WTC11 (cell line): ENCODE data around the gene PROP1. TPM values are rescaled to one million over a fixed set of nuclear protein-coding genes. Genes with fewer than 3 reads are reported as not detected.

Source experiments
- ATAC-seq: fragments of 200-7000 bp; cut with Tn5 transposase; 2 replicates; pipeline ENCODE4 v1.10.0; 2021; ENCODE audit warnings: mild to moderate bottlenecking, moderate library complexity
- CTCF ChIA-PET: fragments of 300-600 bp; sonication (Branson Sonifier 250); formaldehyde crosslinking; loops from one replicate; lab custom pipeline; 2021; ENCODE audit warnings: antibody characterized with exemption; lab: Charles Lee
- POLR2A ChIA-PET: fragments of 350-600 bp; sonication (Branson Sonifier 250); formaldehyde crosslinking; loops from one replicate; lab custom pipeline; 2021; ENCODE audit warnings: antibody characterized with exemption; lab: Charles Lee
- DNase-seq: peaks from one replicate; pipeline ENCODE4 v3.0.0; 2021; ENCODE audit warnings: low spot score
- H3K27ac Mint-ChIP-seq: 2 replicates; pipeline ENCODE4 v1.8.0; 2021; ENCODE audit warnings: mixed read lengths
- H3K27me3 Mint-ChIP-seq: 2 replicates; pipeline ENCODE4 v1.8.0; 2021; ENCODE audit warnings: low read depth, mild to moderate bottlenecking, moderate library complexity, mixed read lengths
- H3K36me3 Mint-ChIP-seq: 2 replicates; pipeline ENCODE4 v1.8.0; 2021; ENCODE audit warnings: mixed read lengths
- H3K4me1 Mint-ChIP-seq: 2 replicates; pipeline ENCODE4 v1.8.0; 2022; ENCODE audit warnings: mixed read lengths
- H3K4me3 Mint-ChIP-seq: 2 replicates; pipeline ENCODE4 v1.8.0; 2021; ENCODE audit warnings: mild to moderate bottlenecking, moderate library complexity, mixed read lengths
- H3K9me3 Mint-ChIP-seq: 2 replicates; pipeline ENCODE4 v1.8.0; 2021; ENCODE audit warnings: mixed read lengths
- ETV6 ChIP-seq: sonication (generic); formaldehyde crosslinking; IDR thresholded peaks from 2 replicates; pipeline ENCODE4 v1.8.1; 2022; ENCODE audit warnings: mild to moderate bottlenecking, missing genetic modification reagents
- HMGA2 ChIP-seq: fragments of 250-450 bp; sonication (Bioruptor Pico); IDR thresholded peaks from 2 replicates; pipeline ENCODE4 v1.4.0; 2021; ENCODE audit warnings: mild to moderate bottlenecking, moderate library complexity
- NFE2L1 ChIP-seq: sonication (generic); formaldehyde crosslinking; IDR thresholded peaks from 2 replicates; pipeline ENCODE4 v1.8.1; 2023; ENCODE audit warnings: missing genetic modification reagents
- NFYB ChIP-seq: sonication (generic); formaldehyde crosslinking; conservative IDR thresholded peaks from 2 replicates; pipeline ENCODE4 v1.8.0; 2022; ENCODE audit warnings: low read depth, missing genetic modification reagents
- NR3C1 ChIP-seq: sonication (generic); formaldehyde crosslinking; conservative IDR thresholded peaks from 2 replicates; pipeline ENCODE4 v1.8.1; 2023; ENCODE audit warnings: low read depth, mild to moderate bottlenecking, missing genetic modification reagents
- SMAD3 ChIP-seq: sonication (generic); formaldehyde crosslinking; IDR thresholded peaks from 2 replicates; pipeline ENCODE4 v1.8.0; 2022; ENCODE audit warnings: missing genetic modification reagents, mild to moderate bottlenecking, borderline replicate concordance
- TCF7 ChIP-seq: sonication (generic); formaldehyde crosslinking; IDR thresholded peaks from 2 replicates; pipeline ENCODE4 v1.8.0; 2022; ENCODE audit warnings: mild to moderate bottlenecking, low read depth, missing genetic modification reagents, moderate library complexity
- TEAD4 ChIP-seq: sonication (generic); formaldehyde crosslinking; IDR thresholded peaks from 2 replicates; pipeline ENCODE4 v1.8.0; 2022; ENCODE audit warnings: mild to moderate bottlenecking, missing genetic modification reagents
- ZNF219 ChIP-seq: sonication (generic); formaldehyde crosslinking; IDR thresholded peaks from 2 replicates; pipeline ENCODE4 v1.8.0; 2023; ENCODE audit warnings: missing genetic modification reagents, mild to moderate bottlenecking, borderline replicate concordance
- total RNA-seq: library from RNA; stranded (reverse); gene quantifications from 3 replicates; pipeline ENCODE4 v1.2.3, GENCODE V29; 2021
- TF ChIP-seq, protein P1 (sequence below): fragments of 250-450 bp; sonication (Bioruptor Pico); IDR thresholded peaks from 2 replicates; pipeline ENCODE4 v1.9.0; 2021; ENCODE audit warnings: mild to moderate bottlenecking, borderline replicate concordance
- TF ChIP-seq, protein P2 (sequence below): sonication (generic); formaldehyde crosslinking; IDR thresholded peaks from 2 replicates; pipeline ENCODE4 v1.8.1; 2022; ENCODE audit warnings: missing genetic modification reagents, borderline replicate concordance
- TF ChIP-seq, protein P3 (sequence below): sonication (generic); formaldehyde crosslinking; IDR thresholded peaks from 2 replicates; pipeline ENCODE4 v1.8.0; 2023; ENCODE audit warnings: missing genetic modification reagents, mild to moderate bottlenecking, borderline replicate concordance
- TF ChIP-seq, protein P4 (sequence below): sonication (generic); formaldehyde crosslinking; IDR thresholded peaks from 2 replicates; pipeline ENCODE4 v1.8.0; 2022; ENCODE audit warnings: mild to moderate bottlenecking, missing genetic modification reagents
- TF ChIP-seq, protein P5 (sequence below): sonication (generic); formaldehyde crosslinking; conservative IDR thresholded peaks from 2 replicates; pipeline ENCODE4 v1.8.1; 2022; ENCODE audit warnings: mild to moderate bottlenecking, missing genetic modification reagents
- TF ChIP-seq, protein P6 (sequence below): sonication (generic); formaldehyde crosslinking; conservative IDR thresholded peaks from 2 replicates; pipeline ENCODE4 v1.8.1; 2023; ENCODE audit warnings: mild to moderate bottlenecking, low read depth, missing genetic modification reagents, moderate library complexity
- TF ChIP-seq, protein P7 (sequence below): sonication (generic); formaldehyde crosslinking; IDR thresholded peaks from 2 replicates; pipeline ENCODE4 v1.8.1; 2022; ENCODE audit warnings: low read depth, missing genetic modification reagents, borderline replicate concordance

Gene PROP1
- total RNA-seq, 1 experiment from 2014 or later: not detected

DNA sequence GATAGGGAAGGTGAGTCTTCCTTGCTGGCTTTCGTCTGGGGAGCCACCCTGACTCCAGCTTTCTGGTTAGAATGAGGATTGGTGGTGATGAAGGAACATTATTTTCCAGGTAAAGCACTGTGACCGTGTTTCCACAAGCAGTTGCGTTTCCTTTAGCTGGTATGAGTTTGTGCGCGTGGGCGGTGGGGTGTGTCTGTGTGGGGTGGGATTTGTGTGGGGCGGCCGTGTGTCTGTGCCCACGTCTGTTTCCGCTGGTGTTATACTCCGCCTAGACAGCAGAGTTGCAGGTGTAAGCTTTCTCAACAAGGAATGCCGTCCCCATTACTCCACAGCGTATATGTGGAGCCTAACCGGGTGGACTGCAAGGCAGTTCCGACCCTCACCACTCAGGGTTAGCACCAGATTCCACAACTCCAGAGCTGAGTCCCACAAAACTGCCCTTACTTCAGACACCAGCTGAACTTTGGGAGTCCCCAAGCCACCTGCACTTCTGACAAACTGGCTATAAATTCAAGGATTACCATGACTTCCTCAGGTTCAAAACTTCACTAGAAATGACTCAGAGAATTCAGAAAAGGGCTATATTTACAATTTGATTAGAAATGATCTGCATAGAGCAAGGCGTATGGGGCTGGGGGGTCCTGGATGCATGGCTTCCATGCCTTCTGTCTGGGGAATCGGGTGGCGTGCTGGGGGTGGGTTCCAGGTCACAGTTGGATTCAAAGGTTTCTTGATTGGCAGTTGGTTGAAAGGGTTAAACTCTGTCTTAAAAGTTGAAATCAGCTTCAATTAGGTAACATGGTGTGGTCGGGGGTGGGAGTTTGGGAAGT, 29.8 kb downstream of the PROP1 start (continued):
- TF ChIP-seq, protein P1, sequence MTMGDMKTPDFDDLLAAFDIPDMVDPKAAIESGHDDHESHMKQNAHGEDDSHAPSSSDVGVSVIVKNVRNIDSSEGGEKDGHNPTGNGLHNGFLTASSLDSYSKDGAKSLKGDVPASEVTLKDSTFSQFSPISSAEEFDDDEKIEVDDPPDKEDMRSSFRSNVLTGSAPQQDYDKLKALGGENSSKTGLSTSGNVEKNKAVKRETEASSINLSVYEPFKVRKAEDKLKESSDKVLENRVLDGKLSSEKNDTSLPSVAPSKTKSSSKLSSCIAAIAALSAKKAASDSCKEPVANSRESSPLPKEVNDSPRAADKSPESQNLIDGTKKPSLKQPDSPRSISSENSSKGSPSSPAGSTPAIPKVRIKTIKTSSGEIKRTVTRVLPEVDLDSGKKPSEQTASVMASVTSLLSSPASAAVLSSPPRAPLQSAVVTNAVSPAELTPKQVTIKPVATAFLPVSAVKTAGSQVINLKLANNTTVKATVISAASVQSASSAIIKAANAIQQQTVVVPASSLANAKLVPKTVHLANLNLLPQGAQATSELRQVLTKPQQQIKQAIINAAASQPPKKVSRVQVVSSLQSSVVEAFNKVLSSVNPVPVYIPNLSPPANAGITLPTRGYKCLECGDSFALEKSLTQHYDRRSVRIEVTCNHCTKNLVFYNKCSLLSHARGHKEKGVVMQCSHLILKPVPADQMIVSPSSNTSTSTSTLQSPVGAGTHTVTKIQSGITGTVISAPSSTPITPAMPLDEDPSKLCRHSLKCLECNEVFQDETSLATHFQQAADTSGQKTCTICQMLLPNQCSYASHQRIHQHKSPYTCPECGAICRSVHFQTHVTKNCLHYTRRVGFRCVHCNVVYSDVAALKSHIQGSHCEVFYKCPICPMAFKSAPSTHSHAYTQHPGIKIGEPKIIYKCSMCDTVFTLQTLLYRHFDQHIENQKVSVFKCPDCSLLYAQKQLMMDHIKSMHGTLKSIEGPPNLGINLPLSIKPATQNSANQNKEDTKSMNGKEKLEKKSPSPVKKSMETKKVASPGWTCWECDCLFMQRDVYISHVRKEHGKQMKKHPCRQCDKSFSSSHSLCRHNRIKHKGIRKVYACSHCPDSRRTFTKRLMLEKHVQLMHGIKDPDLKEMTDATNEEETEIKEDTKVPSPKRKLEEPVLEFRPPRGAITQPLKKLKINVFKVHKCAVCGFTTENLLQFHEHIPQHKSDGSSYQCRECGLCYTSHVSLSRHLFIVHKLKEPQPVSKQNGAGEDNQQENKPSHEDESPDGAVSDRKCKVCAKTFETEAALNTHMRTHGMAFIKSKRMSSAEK (CRISPR knock-in tag): no peak
- TF ChIP-seq HMGA2 (CRISPR knock-in tag): no peak
- TF ChIP-seq, all 79 proteins: peak for 0

DNA sequence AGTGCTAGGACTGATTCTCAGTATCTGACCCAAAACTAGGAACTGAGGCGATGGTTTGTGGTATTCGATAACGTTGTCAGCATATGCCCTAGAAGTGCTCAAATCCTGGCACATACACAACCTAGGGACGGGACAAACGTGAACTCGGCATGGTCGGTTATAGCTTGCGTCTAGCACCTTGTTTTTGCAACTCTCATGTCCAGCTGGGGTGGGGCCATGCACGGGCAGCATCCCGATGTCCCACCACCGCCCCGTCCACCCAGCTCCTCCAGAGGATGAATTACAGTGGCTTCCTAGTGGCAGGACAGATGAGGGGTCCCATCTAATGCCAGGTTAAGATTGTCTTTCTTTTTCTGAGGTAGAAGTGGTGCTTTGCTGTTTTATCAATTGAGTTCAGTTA, 31.6 kb downstream of the PROP1 start:
- DNase-seq (no peak), ATAC-seq (no peak)
- peaks cover 3% of the 10 kb centered on the region; the same call in 1 of the 2 replicates for H3K27me3 Mint-ChIP-seq
- TF ChIP-seq, protein P2, sequence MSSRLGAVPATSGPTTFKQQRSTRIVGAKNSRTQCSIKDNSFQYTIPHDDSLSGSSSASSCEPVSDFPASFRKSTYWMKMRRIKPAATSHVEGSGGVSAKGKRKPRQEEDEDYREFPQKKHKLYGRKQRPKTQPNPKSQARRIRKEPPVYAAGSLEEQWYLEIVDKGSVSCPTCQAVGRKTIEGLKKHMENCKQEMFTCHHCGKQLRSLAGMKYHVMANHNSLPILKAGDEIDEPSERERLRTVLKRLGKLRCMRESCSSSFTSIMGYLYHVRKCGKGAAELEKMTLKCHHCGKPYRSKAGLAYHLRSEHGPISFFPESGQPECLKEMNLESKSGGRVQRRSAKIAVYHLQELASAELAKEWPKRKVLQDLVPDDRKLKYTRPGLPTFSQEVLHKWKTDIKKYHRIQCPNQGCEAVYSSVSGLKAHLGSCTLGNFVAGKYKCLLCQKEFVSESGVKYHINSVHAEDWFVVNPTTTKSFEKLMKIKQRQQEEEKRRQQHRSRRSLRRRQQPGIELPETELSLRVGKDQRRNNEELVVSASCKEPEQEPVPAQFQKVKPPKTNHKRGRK (CRISPR knock-in tag): no peak
- TF ChIP-seq, protein P3, sequence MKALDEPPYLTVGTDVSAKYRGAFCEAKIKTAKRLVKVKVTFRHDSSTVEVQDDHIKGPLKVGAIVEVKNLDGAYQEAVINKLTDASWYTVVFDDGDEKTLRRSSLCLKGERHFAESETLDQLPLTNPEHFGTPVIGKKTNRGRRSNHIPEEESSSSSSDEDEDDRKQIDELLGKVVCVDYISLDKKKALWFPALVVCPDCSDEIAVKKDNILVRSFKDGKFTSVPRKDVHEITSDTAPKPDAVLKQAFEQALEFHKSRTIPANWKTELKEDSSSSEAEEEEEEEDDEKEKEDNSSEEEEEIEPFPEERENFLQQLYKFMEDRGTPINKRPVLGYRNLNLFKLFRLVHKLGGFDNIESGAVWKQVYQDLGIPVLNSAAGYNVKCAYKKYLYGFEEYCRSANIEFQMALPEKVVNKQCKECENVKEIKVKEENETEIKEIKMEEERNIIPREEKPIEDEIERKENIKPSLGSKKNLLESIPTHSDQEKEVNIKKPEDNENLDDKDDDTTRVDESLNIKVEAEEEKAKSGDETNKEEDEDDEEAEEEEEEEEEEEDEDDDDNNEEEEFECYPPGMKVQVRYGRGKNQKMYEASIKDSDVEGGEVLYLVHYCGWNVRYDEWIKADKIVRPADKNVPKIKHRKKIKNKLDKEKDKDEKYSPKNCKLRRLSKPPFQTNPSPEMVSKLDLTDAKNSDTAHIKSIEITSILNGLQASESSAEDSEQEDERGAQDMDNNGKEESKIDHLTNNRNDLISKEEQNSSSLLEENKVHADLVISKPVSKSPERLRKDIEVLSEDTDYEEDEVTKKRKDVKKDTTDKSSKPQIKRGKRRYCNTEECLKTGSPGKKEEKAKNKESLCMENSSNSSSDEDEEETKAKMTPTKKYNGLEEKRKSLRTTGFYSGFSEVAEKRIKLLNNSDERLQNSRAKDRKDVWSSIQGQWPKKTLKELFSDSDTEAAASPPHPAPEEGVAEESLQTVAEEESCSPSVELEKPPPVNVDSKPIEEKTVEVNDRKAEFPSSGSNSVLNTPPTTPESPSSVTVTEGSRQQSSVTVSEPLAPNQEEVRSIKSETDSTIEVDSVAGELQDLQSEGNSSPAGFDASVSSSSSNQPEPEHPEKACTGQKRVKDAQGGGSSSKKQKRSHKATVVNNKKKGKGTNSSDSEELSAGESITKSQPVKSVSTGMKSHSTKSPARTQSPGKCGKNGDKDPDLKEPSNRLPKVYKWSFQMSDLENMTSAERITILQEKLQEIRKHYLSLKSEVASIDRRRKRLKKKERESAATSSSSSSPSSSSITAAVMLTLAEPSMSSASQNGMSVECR (CRISPR knock-in tag): no peak
- TF ChIP-seq NFYB (CRISPR knock-in tag) (no peak), TEAD4 (CRISPR knock-in tag) (no peak), NR3C1 (no peak), ETV6 (no peak), NFE2L1 (CRISPR knock-in tag) (no peak), TCF7 (CRISPR knock-in tag) (no peak), ZNF219 (CRISPR knock-in tag) (no peak), SMAD3 (CRISPR knock-in tag) (no peak)
- TF ChIP-seq, protein P4, sequence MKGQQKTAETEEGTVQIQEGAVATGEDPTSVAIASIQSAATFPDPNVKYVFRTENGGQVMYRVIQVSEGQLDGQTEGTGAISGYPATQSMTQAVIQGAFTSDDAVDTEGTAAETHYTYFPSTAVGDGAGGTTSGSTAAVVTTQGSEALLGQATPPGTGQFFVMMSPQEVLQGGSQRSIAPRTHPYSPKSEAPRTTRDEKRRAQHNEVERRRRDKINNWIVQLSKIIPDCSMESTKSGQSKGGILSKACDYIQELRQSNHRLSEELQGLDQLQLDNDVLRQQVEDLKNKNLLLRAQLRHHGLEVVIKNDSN: no peak
- TF ChIP-seq, protein P5, sequence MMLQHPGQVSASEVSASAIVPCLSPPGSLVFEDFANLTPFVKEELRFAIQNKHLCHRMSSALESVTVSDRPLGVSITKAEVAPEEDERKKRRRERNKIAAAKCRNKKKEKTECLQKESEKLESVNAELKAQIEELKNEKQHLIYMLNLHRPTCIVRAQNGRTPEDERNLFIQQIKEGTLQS: no peak
- TF ChIP-seq, protein P6, sequence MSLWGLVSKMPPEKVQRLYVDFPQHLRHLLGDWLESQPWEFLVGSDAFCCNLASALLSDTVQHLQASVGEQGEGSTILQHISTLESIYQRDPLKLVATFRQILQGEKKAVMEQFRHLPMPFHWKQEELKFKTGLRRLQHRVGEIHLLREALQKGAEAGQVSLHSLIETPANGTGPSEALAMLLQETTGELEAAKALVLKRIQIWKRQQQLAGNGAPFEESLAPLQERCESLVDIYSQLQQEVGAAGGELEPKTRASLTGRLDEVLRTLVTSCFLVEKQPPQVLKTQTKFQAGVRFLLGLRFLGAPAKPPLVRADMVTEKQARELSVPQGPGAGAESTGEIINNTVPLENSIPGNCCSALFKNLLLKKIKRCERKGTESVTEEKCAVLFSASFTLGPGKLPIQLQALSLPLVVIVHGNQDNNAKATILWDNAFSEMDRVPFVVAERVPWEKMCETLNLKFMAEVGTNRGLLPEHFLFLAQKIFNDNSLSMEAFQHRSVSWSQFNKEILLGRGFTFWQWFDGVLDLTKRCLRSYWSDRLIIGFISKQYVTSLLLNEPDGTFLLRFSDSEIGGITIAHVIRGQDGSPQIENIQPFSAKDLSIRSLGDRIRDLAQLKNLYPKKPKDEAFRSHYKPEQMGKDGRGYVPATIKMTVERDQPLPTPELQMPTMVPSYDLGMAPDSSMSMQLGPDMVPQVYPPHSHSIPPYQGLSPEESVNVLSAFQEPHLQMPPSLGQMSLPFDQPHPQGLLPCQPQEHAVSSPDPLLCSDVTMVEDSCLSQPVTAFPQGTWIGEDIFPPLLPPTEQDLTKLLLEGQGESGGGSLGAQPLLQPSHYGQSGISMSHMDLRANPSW (CRISPR knock-in tag): no peak
- TF ChIP-seq, protein P7, sequence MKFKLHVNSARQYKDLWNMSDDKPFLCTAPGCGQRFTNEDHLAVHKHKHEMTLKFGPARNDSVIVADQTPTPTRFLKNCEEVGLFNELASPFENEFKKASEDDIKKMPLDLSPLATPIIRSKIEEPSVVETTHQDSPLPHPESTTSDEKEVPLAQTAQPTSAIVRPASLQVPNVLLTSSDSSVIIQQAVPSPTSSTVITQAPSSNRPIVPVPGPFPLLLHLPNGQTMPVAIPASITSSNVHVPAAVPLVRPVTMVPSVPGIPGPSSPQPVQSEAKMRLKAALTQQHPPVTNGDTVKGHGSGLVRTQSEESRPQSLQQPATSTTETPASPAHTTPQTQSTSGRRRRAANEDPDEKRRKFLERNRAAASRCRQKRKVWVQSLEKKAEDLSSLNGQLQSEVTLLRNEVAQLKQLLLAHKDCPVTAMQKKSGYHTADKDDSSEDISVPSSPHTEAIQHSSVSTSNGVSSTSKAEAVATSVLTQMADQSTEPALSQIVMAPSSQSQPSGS: no peak
- peaks cover 11% of the 10 kb centered on the region for H3K9me3 Mint-ChIP-seq
- H3K27ac Mint-ChIP-seq: no peak overlapping the region
- peaks cover 31% of the 10 kb centered on the region for H3K36me3 Mint-ChIP-seq
- POLR2A ChIA-PET: no interaction called here
- no peak overlapping the region for H3K4me3 Mint-ChIP-seq
- peaks cover 6% of the 10 kb centered on the region for H3K4me1 Mint-ChIP-seq
- CTCF ChIA-PET: no interaction called here
